ENCODE data around the gene CAPN5. TPM values are rescaled to one million over a fixed set of nuclear protein-coding genes. Genes with fewer than 3 reads are reported as not detected.
A peak's percentile ranks its signal among the peaks of the same experiment; 100 is the strongest.

CAPN5 gene
- polyA plus RNA-seq, 3 donors: 0.28 to 0.83 (median 0.62) TPM

GRCh38 chr11:77136074-77136473, 69.3 kb downstream of the CAPN5 start:
- 76% methylated on average over 6 of the region's 8 CpGs for WGBS (ENCODE audit: insufficient coverage)
- peaks cover 0 to 3% of the 10 kb centered on the region in 2 donors for H3K9me3 ChIP-seq (replicated peaks in 1 of 2; ENCODE audit: control insufficient read depth in 1 of 2, insufficient read depth in 1 of 2, low read length in 2 of 2)
- H2AFZ ChIP-seq (ENCODE audit: insufficient read depth, low read depth, low read length, poor library complexity, severe bottlenecking): no peak overlapping the region
- H4K20me1 ChIP-seq (ENCODE audit: insufficient read depth, low read length): no peaks in the 10 kb centered on the region
- no peak for DNase-seq
- no peaks in the 10 kb centered on the region for H3K4me1 Mint-ChIP-seq
- peaks cover 0 to 2% (median 0%) of the 10 kb centered on the region in 7 donors for H3K9me3 Mint-ChIP-seq
- H3K36me3 ChIP-seq (replicated peaks in 1 of 2; ENCODE audit: control insufficient read depth in 1 of 2, insufficient read depth in 2 of 2, low read length in 2 of 2): no peaks in the 10 kb centered on the region
- peak overlapping the region in 1 of 2 donors; percentile 41 for H3K4me3 Mint-ChIP-seq
- H3K4me2 ChIP-seq (replicated peaks; ENCODE audit: extremely low read depth, low read length, poor library complexity, severe bottlenecking): no peak overlapping the region
- TF ChIP-seq CTCF (IDR thresholded peaks at IDR 0.05): no peak
- H3K27me3 Mint-ChIP-seq (ENCODE audit: low read depth in 3 of 3): peaks cover 35 to 47% (median 40%) of the 10 kb centered on the region in 3 donors
- H3K36me3 Mint-ChIP-seq: no peaks in the 10 kb centered on the region
- no peak overlapping the region for H3K4me3 ChIP-seq (replicated peaks in 1 of 3; ENCODE audit: low read depth in 2 of 3, low read length in 3 of 3)
- H3K27ac ChIP-seq (ENCODE audit: low read depth in 1 of 2, low read length in 2 of 2): no peak overlapping the region
- H3K4me1 ChIP-seq (ENCODE audit: control insufficient read depth in 1 of 2, insufficient read depth in 2 of 2, low read length in 2 of 2): no peaks in the 10 kb centered on the region
- peaks cover 7 to 33% of the 10 kb centered on the region in 2 donors for H3K27me3 ChIP-seq (ENCODE audit: control insufficient read depth in 2 of 2, insufficient read depth in 2 of 2, low read length in 2 of 2)
- H3K9ac ChIP-seq (ENCODE audit: insufficient read depth, low read length, poor library complexity, severe bottlenecking): no peak overlapping the region
- H3K27ac Mint-ChIP-seq: no peak overlapping the region
- H3K79me2 ChIP-seq (ENCODE audit: insufficient read depth, low read length): no peaks in the 10 kb centered on the region
- intact Hi-C loops (cut with micrococcal nuclease): no loop called here

GRCh38 chr11:77136784-77137420, 70.1 kb downstream of the CAPN5 start:
- no peak for TF ChIP-seq CTCF (IDR thresholded peaks at IDR 0.05)
- no peaks in the 10 kb centered on the region for H3K79me2 ChIP-seq (ENCODE audit: insufficient read depth, low read length)
- no peak for DNase-seq
- H3K4me3 Mint-ChIP-seq: peak overlapping the region in 1 of 2 donors; percentile 68
- no peak overlapping the region for H3K4me3 ChIP-seq (replicated peaks in 1 of 3; ENCODE audit: low read depth in 2 of 3, low read length in 3 of 3)
- H3K27ac Mint-ChIP-seq: no peak overlapping the region
- H3K27me3 Mint-ChIP-seq (ENCODE audit: low read depth in 3 of 3): peaks cover 39 to 48% (median 40%) of the 10 kb centered on the region in 3 donors
- no peaks in the 10 kb centered on the region for H3K4me1 ChIP-seq (ENCODE audit: control insufficient read depth in 1 of 2, insufficient read depth in 2 of 2, low read length in 2 of 2)
- no peaks in the 10 kb centered on the region for H4K20me1 ChIP-seq (ENCODE audit: insufficient read depth, low read length)
- H3K36me3 ChIP-seq (replicated peaks in 1 of 2; ENCODE audit: control insufficient read depth in 1 of 2, insufficient read depth in 2 of 2, low read length in 2 of 2): no peaks in the 10 kb centered on the region
- H3K4me2 ChIP-seq (replicated peaks; ENCODE audit: extremely low read depth, low read length, poor library complexity, severe bottlenecking): no peak overlapping the region
- H3K9ac ChIP-seq (ENCODE audit: insufficient read depth, low read length, poor library complexity, severe bottlenecking): no peak overlapping the region
- WGBS (ENCODE audit: insufficient coverage): 77% methylated on average over 7 of the region's 12 CpGs
- peaks cover 0 to 2% (median 0%) of the 10 kb centered on the region in 7 donors for H3K9me3 Mint-ChIP-seq
- no peak overlapping the region for H2AFZ ChIP-seq (ENCODE audit: insufficient read depth, low read depth, low read length, poor library complexity, severe bottlenecking)
- H3K9me3 ChIP-seq (replicated peaks in 1 of 2; ENCODE audit: control insufficient read depth in 1 of 2, insufficient read depth in 1 of 2, low read length in 2 of 2): peaks cover 0 to 3% of the 10 kb centered on the region in 2 donors
- H3K4me1 Mint-ChIP-seq: no peaks in the 10 kb centered on the region
- no peak overlapping the region for H3K27ac ChIP-seq (ENCODE audit: low read depth in 1 of 2, low read length in 2 of 2)
- no peaks in the 10 kb centered on the region for H3K36me3 Mint-ChIP-seq
- intact Hi-C loops (cut with micrococcal nuclease): no loop called here
- peaks cover 7 to 33% of the 10 kb centered on the region in 2 donors for H3K27me3 ChIP-seq (ENCODE audit: control insufficient read depth in 2 of 2, insufficient read depth in 2 of 2, low read length in 2 of 2)
